Measurements from ENCODE around the gene ARID1B.
A peak's percentile ranks its signal among the peaks of the same experiment; 100 is the strongest.
"Not testable (repeated sequence)": the region's sequence is repeated elsewhere in the genome, so short reads cannot be mapped to it uniquely, and the experiment has no call there.

Gene ARID1B

DNA sequence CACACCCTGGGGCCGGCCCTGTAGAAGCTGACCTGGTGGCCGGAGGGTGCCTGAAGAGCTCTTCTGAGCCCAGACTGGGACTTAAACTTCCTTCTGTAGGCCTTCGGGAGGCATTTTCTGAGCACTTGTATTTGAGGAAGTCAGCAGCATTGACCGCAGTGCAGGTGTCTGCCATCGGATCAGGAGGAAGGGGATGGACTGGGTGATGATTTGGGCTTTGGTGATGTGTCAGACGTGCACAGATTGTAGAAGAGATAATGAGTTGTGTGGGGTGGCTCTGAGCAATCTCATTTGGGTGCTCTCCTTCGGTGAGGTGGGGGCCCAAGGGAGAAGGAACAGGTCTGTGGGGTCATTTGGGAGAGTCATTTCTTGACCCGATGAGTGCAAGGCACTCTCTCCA, 150.9 kb downstream of the ARID1B start:
- peaks cover 27% of the 10 kb centered on the region for H3K36me3 Mint-ChIP-seq (ENCODE audit: low read depth)
- H3K9me3 Mint-ChIP-seq = no peaks in the 10 kb centered on the region
- peaks cover 78% of the 10 kb centered on the region for H3K4me1 Mint-ChIP-seq (ENCODE audit: low read depth)
- H3K4me3 Mint-ChIP-seq = no peak overlapping the region
- H3K27ac Mint-ChIP-seq = peak overlapping the region; percentile 89
- no peaks in the 10 kb centered on the region for H3K27me3 Mint-ChIP-seq
- no peak for DNase-seq

GRCh38 chr6:156928972-156929371, 151.8 kb downstream of the ARID1B start:
- no peak overlapping the region for H3K4me3 Mint-ChIP-seq
- peaks cover 27% of the 10 kb centered on the region for H3K36me3 Mint-ChIP-seq (ENCODE audit: low read depth)
- no peaks in the 10 kb centered on the region for H3K27me3 Mint-ChIP-seq
- H3K27ac Mint-ChIP-seq = peak overlapping the region; percentile 77
- DNase-seq = no peak
- H3K9me3 Mint-ChIP-seq = no peaks in the 10 kb centered on the region
- H3K4me1 Mint-ChIP-seq (ENCODE audit: low read depth) = peaks cover 82% of the 10 kb centered on the region

DNA sequence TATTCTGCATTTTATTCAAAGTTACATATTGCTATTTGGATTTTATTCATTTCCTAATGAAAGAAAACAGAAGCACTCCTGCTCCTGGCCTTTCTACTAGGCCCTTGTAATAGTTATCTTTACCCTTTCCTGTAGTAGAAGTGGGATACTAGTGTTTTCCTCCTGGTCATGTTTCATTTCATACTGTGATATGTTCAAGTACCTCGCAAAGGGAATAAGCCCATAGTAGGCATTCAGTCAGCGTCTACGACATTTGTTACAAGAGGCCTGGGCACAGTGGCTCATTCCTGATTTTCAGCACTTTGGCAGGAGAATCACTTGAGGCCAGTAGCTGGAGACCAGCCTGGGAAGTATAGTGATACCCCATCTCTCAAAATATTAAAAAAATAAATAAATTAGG, 154.1 kb downstream of the ARID1B start:
- Mint-ChIP-seq H3K4me1 (ENCODE audit: low read depth) (peaks cover 73% of the 10 kb centered on the region), H3K27me3 (no peaks in the 10 kb centered on the region), H3K36me3 (ENCODE audit: low read depth) (peaks cover 38% of the 10 kb centered on the region), H3K9me3 (no peaks in the 10 kb centered on the region), H3K4me3 (no peak overlapping the region), H3K27ac (no peak overlapping the region)
- no peak for DNase-seq

GRCh38 chr6:156933201-156934068, 156.3 kb downstream of the ARID1B start:
- Mint-ChIP-seq H3K4me1 (ENCODE audit: low read depth) (peaks cover 75% of the 10 kb centered on the region), H3K36me3 (ENCODE audit: low read depth) (peaks cover 43% of the 10 kb centered on the region), H3K27ac (peak overlapping the region; percentile 33), H3K27me3 (no peaks in the 10 kb centered on the region), H3K4me3 (no peak overlapping the region), H3K9me3 (no peaks in the 10 kb centered on the region)
- no peak for DNase-seq

DNA sequence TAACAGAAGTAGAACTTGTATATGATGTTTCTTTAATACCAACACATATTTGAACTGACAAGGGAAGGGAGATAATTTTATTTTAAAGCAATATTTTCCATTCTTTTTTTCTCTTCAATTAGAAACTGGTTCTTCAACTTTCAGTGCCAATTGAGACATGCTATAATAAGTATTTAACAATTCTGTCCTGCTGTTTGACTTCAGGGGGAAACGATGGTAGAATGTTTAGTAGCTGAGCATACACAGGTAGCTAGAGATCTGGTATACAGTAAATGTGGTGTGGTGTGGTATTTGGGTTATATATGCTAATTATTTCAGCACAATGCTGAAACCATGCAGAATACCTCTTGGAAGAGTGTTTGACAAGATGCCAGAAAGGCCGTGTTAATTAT, 156.9 kb downstream of the ARID1B start:
- Mint-ChIP-seq H3K4me3 (no peak overlapping the region), H3K4me1 (ENCODE audit: low read depth) (peaks cover 75% of the 10 kb centered on the region), H3K27ac (no peak overlapping the region)

GRCh38 chr6:156935000-156935399, 157.8 kb downstream of the ARID1B start:
- DNase-seq = no peak
- H3K9me3 Mint-ChIP-seq = no peaks in the 10 kb centered on the region
- peaks cover 68% of the 10 kb centered on the region for H3K4me1 Mint-ChIP-seq (ENCODE audit: low read depth)
- H3K4me3 Mint-ChIP-seq = no peak overlapping the region
- H3K27ac Mint-ChIP-seq = no peak overlapping the region
- peaks cover 32% of the 10 kb centered on the region for H3K36me3 Mint-ChIP-seq (ENCODE audit: low read depth)
- H3K27me3 Mint-ChIP-seq = no peaks in the 10 kb centered on the region

More for the DNA sequence above, 156.9 kb downstream of the ARID1B start:
- H3K9me3 Mint-ChIP-seq = no peaks in the 10 kb centered on the region
- no peak for DNase-seq
- no peaks in the 10 kb centered on the region for H3K27me3 Mint-ChIP-seq
- peaks cover 41% of the 10 kb centered on the region for H3K36me3 Mint-ChIP-seq (ENCODE audit: low read depth)

DNA sequence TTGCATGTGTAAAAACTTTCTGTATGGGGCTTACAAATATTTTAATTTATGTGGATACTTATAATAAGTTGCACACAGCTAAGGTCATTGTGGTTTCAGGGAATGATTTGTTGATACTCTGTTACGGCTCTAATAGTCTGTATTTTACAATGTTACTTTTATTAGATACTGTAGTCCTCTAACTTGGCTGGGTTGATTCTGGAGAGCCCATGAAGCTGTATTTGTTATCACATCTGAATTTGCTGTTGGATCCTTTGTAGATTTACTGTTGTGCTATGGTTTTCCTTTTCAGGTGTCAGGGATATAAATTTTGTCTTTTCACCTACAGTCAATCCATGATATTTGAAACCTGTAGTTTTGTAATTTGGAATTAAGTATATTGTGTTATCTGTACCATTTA, 161.0 kb downstream of the ARID1B start:
- H3K27me3 Mint-ChIP-seq = no peaks in the 10 kb centered on the region
- H3K4me3 Mint-ChIP-seq = no peak overlapping the region
- H3K9me3 Mint-ChIP-seq = no peaks in the 10 kb centered on the region
- no peak overlapping the region for H3K27ac Mint-ChIP-seq
- peaks cover 26% of the 10 kb centered on the region for H3K36me3 Mint-ChIP-seq (ENCODE audit: low read depth)
- DNase-seq = no peak
- peaks cover 67% of the 10 kb centered on the region for H3K4me1 Mint-ChIP-seq (ENCODE audit: low read depth)

GRCh38 chr6:156940221-156940620, 163.0 kb downstream of the ARID1B start:
- no peak for DNase-seq
- no peak overlapping the region for H3K27ac Mint-ChIP-seq
- H3K9me3 Mint-ChIP-seq = no peaks in the 10 kb centered on the region
- H3K27me3 Mint-ChIP-seq = no peaks in the 10 kb centered on the region
- H3K4me1 Mint-ChIP-seq (ENCODE audit: low read depth) = peaks cover 74% of the 10 kb centered on the region
- H3K36me3 Mint-ChIP-seq (ENCODE audit: low read depth) = peaks cover 23% of the 10 kb centered on the region
- no peak overlapping the region for H3K4me3 Mint-ChIP-seq

- H3K27me3 Mint-ChIP-seq = no peaks in the 10 kb centered on the region
- no peak for DNase-seq
- no peak overlapping the region for H3K4me3 Mint-ChIP-seq
- H3K4me1 Mint-ChIP-seq (ENCODE audit: low read depth) = peaks cover 77% of the 10 kb centered on the region
- H3K36me3 Mint-ChIP-seq (ENCODE audit: low read depth) = peaks cover 8% of the 10 kb centered on the region
- no peak overlapping the region for H3K27ac Mint-ChIP-seq
- H3K9me3 Mint-ChIP-seq = no peaks in the 10 kb centered on the region
These were observed 165.1 kb downstream of the ARID1B start for GRCh38 chr6:156942266-156942665.

DNA sequence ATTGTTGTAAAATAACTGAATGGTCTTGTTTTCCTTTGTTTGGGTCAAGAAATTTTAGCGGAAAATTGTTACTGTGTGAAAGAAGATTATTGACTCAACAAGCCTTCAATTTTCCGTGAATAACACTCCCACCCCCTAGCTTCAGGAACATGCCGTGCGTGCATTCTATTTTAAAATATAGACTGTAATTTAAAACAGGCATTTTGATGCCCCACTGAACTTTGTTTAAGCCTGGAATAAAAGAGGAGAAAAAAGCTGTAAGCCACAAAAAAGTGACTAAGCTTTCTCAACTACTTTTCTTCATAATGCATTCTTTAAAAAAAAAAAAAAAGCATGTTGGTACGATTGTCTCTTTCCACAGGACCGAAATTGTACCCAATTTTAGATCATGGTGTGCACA, 166.0 kb downstream of the ARID1B start:
- Mint-ChIP-seq H3K9me3 (no peaks in the 10 kb centered on the region), H3K4me3 (no peak overlapping the region), H3K27ac (no peak overlapping the region), H3K27me3 (no peaks in the 10 kb centered on the region), H3K4me1 (ENCODE audit: low read depth) (peaks cover 70% of the 10 kb centered on the region), H3K36me3 (ENCODE audit: low read depth) (no peaks in the 10 kb centered on the region)
- no peak for DNase-seq

GRCh38 chr6:156943816-156944215, 166.6 kb downstream of the ARID1B start:
- H3K27ac Mint-ChIP-seq = no peak overlapping the region
- peaks cover 66% of the 10 kb centered on the region for H3K4me1 Mint-ChIP-seq (ENCODE audit: low read depth)
- no peak for DNase-seq
- H3K9me3 Mint-ChIP-seq = no peaks in the 10 kb centered on the region
- H3K4me3 Mint-ChIP-seq = no peak overlapping the region
- H3K27me3 Mint-ChIP-seq = no peaks in the 10 kb centered on the region
- H3K36me3 Mint-ChIP-seq (ENCODE audit: low read depth) = no peaks in the 10 kb centered on the region

- Mint-ChIP-seq H3K4me3 (no peak overlapping the region), H3K4me1 (ENCODE audit: low read depth) (peaks cover 69% of the 10 kb centered on the region), H3K27me3 (no peaks in the 10 kb centered on the region), H3K36me3 (ENCODE audit: low read depth) (no peaks in the 10 kb centered on the region), H3K27ac (no peak overlapping the region), H3K9me3 (no peaks in the 10 kb centered on the region)
- DNase-seq = no peak
These were observed 167.2 kb downstream of the ARID1B start for GRCh38 chr6:156944412-156944811.

DNA sequence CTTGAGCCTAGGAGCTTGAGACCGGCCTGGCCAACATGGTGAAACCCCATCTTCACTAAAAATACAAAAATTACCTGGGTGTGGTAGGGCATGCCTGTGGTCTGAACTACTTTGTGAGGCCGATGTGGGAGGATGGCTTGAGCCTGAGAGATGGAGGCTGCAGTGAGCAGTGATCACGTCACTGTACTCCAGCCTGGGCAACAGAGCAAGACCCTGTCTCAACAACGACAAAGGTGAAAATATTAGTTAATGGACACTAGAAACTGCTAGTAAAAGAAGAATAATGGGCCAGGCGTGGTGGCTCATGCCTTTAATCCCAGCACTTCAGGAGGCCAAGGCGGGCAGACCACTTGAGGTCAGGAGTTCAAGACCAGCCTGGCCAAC, 168.6 kb downstream of the ARID1B start:
- not testable (repeated sequence) for H3K4me3 Mint-ChIP-seq; H3K27me3 Mint-ChIP-seq; H3K27ac Mint-ChIP-seq; DNase-seq; H3K36me3 Mint-ChIP-seq (ENCODE audit: low read depth); H3K9me3 Mint-ChIP-seq
- H3K4me1 Mint-ChIP-seq (ENCODE audit: low read depth) = peaks cover 67% of the 10 kb centered on the region

- Mint-ChIP-seq H3K27ac (no peak overlapping the region), H3K4me1 (ENCODE audit: low read depth) (peaks cover 62% of the 10 kb centered on the region), H3K9me3 (no peaks in the 10 kb centered on the region), H3K4me3 (no peak overlapping the region), H3K27me3 (no peaks in the 10 kb centered on the region), H3K36me3 (ENCODE audit: low read depth) (no peaks in the 10 kb centered on the region)
- no peak for DNase-seq
These were observed 169.3 kb downstream of the ARID1B start for GRCh38 chr6:156946370-156946936.

GRCh38 chr6:156948277-156948676, 171.1 kb downstream of the ARID1B start:
- H3K36me3 Mint-ChIP-seq (ENCODE audit: low read depth) = no peaks in the 10 kb centered on the region
- peaks cover 61% of the 10 kb centered on the region for H3K4me1 Mint-ChIP-seq (ENCODE audit: low read depth)
- H3K4me3 Mint-ChIP-seq = no peak overlapping the region
- H3K9me3 Mint-ChIP-seq = no peaks in the 10 kb centered on the region
- DNase-seq = no peak
- H3K27me3 Mint-ChIP-seq = no peaks in the 10 kb centered on the region
- no peak overlapping the region for H3K27ac Mint-ChIP-seq

Measured in activated T-cell treated with anti-CD3 and anti-CD28 coated beads, Interleukin-2, amount 50 U/mL, for 24 hours (primary cell).